GM12864 (cell line): ENCODE measurements around the gene ANKDD1B.
"Not testable (repeated sequence)": the region's sequence is repeated elsewhere in the genome, so short reads cannot be mapped to it uniquely, and the experiment has no call there.

ENCODE experiments used
- DNase-seq: peaks from one replicate; pipeline ENCODE4 v3.0.0-alpha.2; 2011; ENCODE audit warnings: low read depth
- H3K4me3 ChIP-seq: 2 replicates; pipeline ENCODE4 v1.5.1; 2011; ENCODE audit warnings: mild to moderate bottlenecking, low read depth, low read length, control low read depth
- CTCF ChIP-seq: IDR thresholded peaks from 2 replicates; pipeline ENCODE4 v1.5.1; 2011; ENCODE audit warnings: low read depth, mild to moderate bottlenecking, moderate library complexity, low read length, control low read depth, inconsistent platforms; ENCODE audit errors: missing control alignments

ANKDD1B gene

GRCh38 chr5:75608870-75609269 lies 2.4 kb upstream of the ANKDD1B start:
- TF ChIP-seq CTCF = no peak
- no peak for DNase-seq
- H3K4me3 ChIP-seq = no peak overlapping the region

- no peak overlapping the region for H3K4me3 ChIP-seq
- DNase-seq = no peak
- TF ChIP-seq CTCF = no peak
Observed at GRCh38 chr5:75610201-75610600, 1.1 kb upstream of the ANKDD1B start.

- not testable (repeated sequence) for DNase-seq, H3K4me3 ChIP-seq
Observed at GRCh38 chr5:75610859-75611310, 368 bp upstream of the ANKDD1B start.

- DNase-seq = no peak
- no peak for TF ChIP-seq CTCF
- no peak overlapping the region for H3K4me3 ChIP-seq
Observed at GRCh38 chr5:75612226-75612569, 945 bp downstream of the ANKDD1B start.

GRCh38 chr5:75612901-75613300 lies 1.6 kb downstream of the ANKDD1B start:
- no peak for DNase-seq
- H3K4me3 ChIP-seq = no peak overlapping the region
- TF ChIP-seq CTCF = no peak

GRCh38 chr5:75614176-75614575 lies 2.9 kb downstream of the ANKDD1B start:
- TF ChIP-seq CTCF = no peak
- no peak overlapping the region for H3K4me3 ChIP-seq
- DNase-seq = no peak

GRCh38 chr5:75616371-75616881 lies 5.2 kb downstream of the ANKDD1B start:
- no peak overlapping the region for H3K4me3 ChIP-seq
- no peak for DNase-seq
- TF ChIP-seq CTCF = no peak
